NCI-H1048 (cell line): ENCODE results near the gene ZNF507.

Experiments used
- DNase-seq: peaks from one replicate; lab custom pipeline; 2025; lab: John Stamatoyannopoulos, UW

Gene ZNF507

DNA sequence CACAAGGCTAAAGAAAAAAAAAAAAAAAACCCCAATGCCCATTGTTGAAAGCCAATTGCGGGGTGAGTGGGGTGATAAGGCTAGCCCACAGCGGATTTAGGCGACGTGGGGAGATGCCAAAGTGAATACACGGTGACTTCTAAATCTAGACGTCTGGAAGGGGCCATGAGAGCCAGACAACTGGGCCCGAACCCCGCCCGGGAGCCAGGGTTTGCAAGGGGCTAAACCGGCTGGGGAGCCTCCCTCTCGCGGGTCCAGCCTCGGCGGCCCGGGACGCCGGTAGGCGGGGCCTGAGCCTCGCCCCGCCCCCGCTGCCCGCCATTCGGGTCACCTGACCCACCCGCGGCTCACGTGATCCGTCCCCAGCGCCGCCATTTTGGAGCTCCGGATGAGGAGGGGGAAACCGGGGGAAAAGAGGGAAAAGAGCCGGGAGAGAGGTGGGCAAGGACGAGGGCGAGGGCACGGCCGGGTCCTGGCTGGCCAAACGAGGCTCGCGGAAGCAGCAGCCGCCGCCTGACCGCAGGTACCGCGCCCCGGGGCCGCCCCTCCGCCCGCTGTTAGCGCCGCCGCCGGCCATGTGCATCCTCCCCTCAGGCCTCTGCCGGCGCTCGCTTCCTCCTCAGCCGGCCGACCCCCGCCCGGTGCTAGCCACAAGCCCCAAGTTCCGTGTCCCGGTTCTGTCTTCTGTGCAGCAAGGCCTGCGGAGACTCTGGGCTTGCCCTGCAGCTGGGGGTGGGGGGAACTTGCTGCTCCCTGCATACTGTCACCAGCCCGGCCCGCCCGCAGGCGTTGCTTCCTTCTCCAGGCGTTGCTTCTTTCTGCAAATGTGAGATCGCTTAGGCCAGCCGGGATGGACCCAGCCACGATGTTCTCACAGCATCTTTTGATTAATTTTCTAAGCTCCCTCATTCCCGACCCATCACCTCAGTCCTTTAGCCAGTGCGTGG is at the start of gene ZNF507:
ZNF507 (plus strand) TSS at position 350 of the 947 bp plus-strand sequence. CDS start 7,221 bp downstream, outside the sequence.
- peak; percentile 60 for DNase-seq

- no peak for DNase-seq
Measured at GRCh38 chr19:32296694-32297093, 48.7 kb upstream of the ZNF507 start.

- DNase-seq: no peak
Measured at GRCh38 chr19:32302778-32303177, 42.6 kb upstream of the ZNF507 start.

GRCh38 chr19:32303193-32303592 is 42.2 kb upstream of the ZNF507 start:
- no peak for DNase-seq

DNA sequence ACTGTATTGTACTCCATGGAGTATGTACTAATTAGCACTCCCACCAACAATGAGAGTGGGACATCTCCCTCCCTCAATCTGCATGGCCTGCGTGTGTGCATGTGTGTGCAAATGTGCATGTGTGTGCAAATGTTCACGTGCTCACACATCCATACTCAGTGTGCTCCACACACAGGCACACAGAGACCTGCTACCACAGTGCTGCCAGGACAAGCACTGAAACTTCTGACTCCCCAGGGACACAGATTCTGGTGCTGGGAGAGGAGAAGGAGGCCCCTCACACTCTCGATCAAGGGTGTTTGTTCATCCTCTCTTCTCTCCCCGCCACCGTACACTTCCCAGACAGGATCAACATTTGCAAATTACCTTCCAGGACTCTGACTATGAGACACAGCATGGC is 37.8 kb upstream of the ZNF507 start:
- DNase-seq: no peak

- DNase-seq: no peak
Measured at GRCh38 chr19:32308431-32309077, 36.9 kb upstream of the ZNF507 start.

DNA sequence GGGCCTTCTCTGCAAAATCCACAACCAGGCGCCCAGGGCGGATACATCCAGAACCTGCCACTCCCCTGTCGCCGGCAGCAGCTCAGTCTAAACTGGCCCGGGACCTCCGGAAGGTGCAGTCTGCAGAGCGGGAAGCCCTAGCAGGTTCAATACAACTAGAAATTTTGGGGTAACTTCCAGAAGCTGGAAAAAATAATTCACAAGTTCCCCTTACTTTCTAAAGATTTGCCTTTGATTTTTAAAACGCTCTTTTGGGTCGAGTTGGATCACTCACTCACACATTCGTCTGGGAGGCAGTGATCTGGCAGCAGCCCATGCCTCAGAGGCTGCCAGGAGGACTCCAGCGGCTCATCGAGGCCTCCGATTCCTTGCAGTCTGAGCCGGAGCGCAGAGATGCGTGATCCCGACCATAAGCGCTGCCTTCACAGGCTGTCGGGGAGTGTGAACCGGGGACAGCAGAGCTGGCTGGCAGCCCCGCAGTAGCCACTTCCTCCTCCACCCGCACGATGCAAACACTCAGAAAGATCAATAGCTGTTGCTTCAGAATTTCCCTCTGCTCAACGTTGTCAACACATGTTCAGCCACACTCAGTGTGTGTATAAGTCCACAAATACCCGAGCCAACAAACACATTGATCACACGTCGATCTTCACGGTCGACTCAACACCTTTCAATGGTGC is 35.6 kb upstream of the ZNF507 start:
- DNase-seq: no peak

GRCh38 chr19:32311371-32311770 is 34.0 kb upstream of the ZNF507 start:
- DNase-seq: no peak

- no peak for DNase-seq
Measured at GRCh38 chr19:32313569-32314265, 31.7 kb upstream of the ZNF507 start.

- no peak for DNase-seq
Measured at GRCh38 chr19:32316034-32316433, 29.4 kb upstream of the ZNF507 start.

DNA sequence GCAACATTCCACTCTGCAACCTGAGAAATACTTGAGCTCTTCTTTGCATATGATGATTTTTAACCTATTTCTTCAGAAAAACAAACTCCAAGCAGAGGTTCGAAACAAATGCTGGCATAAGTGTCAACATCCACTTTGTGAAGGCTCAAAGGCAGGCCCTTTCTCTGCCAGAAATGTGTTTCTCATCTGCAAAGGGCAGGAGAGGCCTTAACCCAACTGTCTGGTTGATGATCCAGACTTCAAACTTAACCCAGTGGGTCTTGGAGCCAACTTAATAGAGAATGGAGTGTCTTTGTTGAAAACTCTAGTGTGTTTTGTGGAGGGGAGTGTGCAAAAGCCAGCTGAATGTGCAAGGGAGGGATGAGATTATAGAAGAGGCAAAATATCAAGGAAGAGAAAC is 28.3 kb upstream of the ZNF507 start:
- DNase-seq: no peak

DNA sequence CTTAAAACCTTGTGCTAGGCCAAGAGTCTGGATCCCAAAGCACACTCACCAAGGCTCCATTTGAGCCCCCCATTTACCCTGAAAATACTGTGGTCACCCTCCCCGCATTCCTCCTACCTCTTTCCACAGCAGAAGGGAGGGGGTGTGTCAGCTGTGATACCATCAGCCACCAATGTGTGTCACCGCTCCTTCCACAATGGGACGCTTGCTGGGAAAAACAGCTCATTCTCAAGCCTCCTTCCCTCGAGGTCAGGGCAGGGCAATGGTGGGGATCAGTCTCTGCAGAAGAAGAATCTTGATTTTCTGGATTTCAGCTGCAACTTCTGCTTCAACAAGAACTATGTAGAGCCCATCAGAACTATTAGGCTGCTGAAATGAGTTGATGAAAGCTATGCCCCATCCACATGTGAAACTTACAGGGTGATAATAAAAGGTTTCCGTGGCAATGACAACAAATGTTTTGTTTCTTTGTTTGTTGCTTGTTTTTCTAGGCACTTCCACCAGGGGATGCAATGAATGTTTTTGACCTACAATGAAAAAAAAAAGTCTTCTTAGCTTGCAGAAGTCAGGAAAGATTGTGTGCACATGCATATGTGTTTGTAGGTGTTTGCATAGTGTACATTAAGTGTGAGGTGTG is 26.4 kb upstream of the ZNF507 start:
- no peak for DNase-seq

DNA sequence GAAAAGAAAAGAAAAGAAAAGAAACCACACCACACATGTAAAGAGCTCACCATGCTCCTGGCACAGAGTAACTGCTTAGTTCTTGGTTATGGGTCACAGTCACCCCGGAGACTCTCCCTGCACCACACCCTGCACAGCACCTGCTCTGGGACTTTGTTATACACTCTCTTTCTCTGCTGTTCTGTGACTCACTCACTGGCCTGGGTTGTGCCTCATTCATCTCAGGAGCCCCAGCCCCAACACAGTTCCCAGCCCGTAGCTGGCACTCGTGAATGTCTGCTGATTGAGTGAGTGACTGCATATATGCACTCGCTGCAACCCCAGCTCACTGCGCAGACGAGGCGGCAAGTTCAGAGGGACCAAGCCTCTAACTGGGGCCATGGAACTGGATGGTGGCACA is 22.9 kb upstream of the ZNF507 start:
- DNase-seq: no peak

GRCh38 chr19:32324631-32325285 is 20.7 kb upstream of the ZNF507 start:
- DNase-seq: no peak

DNA sequence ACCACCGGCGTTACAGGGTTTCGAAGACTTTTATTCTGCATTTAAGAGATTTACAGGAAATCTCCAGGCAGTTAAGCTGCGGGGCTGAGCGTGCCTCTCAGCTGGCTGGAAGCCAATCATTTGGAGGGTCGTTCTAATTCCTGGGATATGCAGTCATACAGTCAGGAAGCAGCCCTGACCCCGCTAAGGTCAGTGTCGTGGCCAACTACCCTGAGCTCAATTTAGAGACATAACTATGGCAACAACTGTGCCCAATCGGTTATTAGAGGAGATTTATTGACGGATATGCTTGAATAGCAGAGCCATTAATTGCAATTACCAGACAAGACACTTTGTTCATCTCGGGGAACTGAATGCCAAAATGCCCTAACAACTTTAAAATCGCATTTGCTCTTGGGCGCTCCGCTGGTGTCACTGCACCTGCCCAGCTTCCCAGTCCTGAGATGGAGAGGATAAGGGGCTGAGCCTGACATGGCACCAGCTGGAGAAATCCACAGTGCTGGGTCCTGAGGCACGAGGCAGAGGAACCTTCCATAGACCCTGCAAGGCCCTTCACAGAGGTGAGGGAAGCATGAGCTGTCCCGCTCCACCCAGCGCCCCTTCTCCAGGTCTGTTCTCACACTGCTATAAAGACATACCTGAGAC is 15.1 kb upstream of the ZNF507 start:
- DNase-seq: no peak

- no peak for DNase-seq
Measured at GRCh38 chr19:32333227-32333626, 12.2 kb upstream of the ZNF507 start.

GRCh38 chr19:32336259-32337083 is 8.9 kb upstream of the ZNF507 start:
- DNase-seq: no peak

GRCh38 chr19:32337084-32337808 is 8.2 kb upstream of the ZNF507 start:
- DNase-seq: no peak

DNA sequence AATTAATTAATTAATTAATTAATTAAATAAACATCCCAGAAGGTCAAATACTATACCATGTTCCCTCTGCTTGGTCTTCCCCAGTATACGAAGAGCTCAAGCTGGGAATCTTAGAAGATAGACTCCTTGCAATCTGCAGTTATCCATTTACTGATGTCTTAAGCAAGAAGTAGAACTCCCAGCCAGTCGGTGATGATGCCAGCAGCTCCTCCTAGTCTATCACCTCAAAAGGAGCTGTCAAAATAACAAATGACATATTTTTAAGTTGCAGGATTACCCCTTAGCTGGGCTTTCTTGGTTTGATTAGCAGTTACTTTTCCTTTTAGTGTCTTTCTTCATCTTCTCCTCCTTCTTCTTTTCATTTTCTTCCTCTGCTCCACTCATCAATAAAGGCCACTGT is 6.0 kb upstream of the ZNF507 start:
- no peak for DNase-seq
